HL-60 (cell line): ENCODE data around the gene LRIG2.

ENCODE experiments used
- CTCF ChIP-seq: IDR thresholded peaks from one replicate; pipeline ENCODE4 v1.5.1; 2011; ENCODE audit warnings: low read length, control low read depth, inconsistent platforms; ENCODE audit not compliant: insufficient read depth
- GABPA ChIP-seq: IDR thresholded peaks from 2 replicates; pipeline ENCODE4 v1.6.1; 2012; ENCODE audit warnings: low read depth
- POLR2AphosphoS5 ChIP-seq: IDR thresholded peaks from 2 replicates; pipeline ENCODE4 v1.6.1; 2012; ENCODE audit warnings: low read depth
- REST ChIP-seq: IDR thresholded peaks from 2 replicates; pipeline ENCODE4 v1.6.1; 2012; ENCODE audit warnings: low read depth; ENCODE audit not compliant: insufficient replicate concordance
- SPI1 ChIP-seq: IDR thresholded peaks from 2 replicates; pipeline ENCODE4 v1.6.1; 2012; ENCODE audit warnings: low read depth, mild to moderate bottlenecking, borderline replicate concordance

GRCh38 chr1:113125517-113125916 lies 52.5 kb downstream of the LRIG2 start:
- no peak for TF ChIP-seq REST
- no peak for TF ChIP-seq POLR2AphosphoS5
- TF ChIP-seq CTCF, result no peak
- no peak for TF ChIP-seq SPI1
- TF ChIP-seq GABPA, result no peak
